NT2/D1 (cell line): ENCODE data around the gene TSR3.

Experiments used
- DNase-seq: peaks from one replicate; pipeline ENCODE4 v3.0.0-alpha.2; 2011; ENCODE audit warnings: low read depth, low spot score
- H3K27me3 ChIP-seq: 2 replicates; pipeline ENCODE4 v1.6.0; 2011; ENCODE audit warnings: mild to moderate bottlenecking; ENCODE audit not compliant: insufficient read length, insufficient read depth
- H3K36me3 ChIP-seq: 2 replicates; pipeline ENCODE4 v1.6.1; 2011; ENCODE audit warnings: mild to moderate bottlenecking, low read length, mixed read lengths; ENCODE audit not compliant: insufficient read depth, insufficient read length
- H3K4me1 ChIP-seq: 2 replicates; pipeline ENCODE4 v1.5.1; 2011; ENCODE audit not compliant: insufficient read depth, insufficient read length
- H3K4me3 ChIP-seq: 2 replicates; pipeline ENCODE4 v1.5.1; 2011; ENCODE audit warnings: low read depth; ENCODE audit not compliant: insufficient read length
- H3K9ac ChIP-seq: 2 replicates; pipeline ENCODE4 v1.6.0; 2011; ENCODE audit warnings: low read depth; ENCODE audit not compliant: insufficient read length
- H3K9me3 ChIP-seq: 2 replicates; pipeline ENCODE4 v1.5.1; 2011; ENCODE audit warnings: mild to moderate bottlenecking, low read length; ENCODE audit not compliant: insufficient read depth
- SUZ12 ChIP-seq: IDR thresholded peaks from 2 replicates; pipeline ENCODE4 v1.6.1; 2011; ENCODE audit not compliant: insufficient read length, insufficient read depth; ENCODE audit errors: extremely low read depth
- YY1 ChIP-seq: IDR thresholded peaks from 2 replicates; pipeline ENCODE4 v1.6.1; 2011; ENCODE audit not compliant: insufficient read length, insufficient read depth
- ZNF274 ChIP-seq: IDR thresholded peaks from 2 replicates; pipeline ENCODE4 v1.6.1; 2011; ENCODE audit warnings: mild to moderate bottlenecking, low read depth, low read length

The TSR3 gene

DNA sequence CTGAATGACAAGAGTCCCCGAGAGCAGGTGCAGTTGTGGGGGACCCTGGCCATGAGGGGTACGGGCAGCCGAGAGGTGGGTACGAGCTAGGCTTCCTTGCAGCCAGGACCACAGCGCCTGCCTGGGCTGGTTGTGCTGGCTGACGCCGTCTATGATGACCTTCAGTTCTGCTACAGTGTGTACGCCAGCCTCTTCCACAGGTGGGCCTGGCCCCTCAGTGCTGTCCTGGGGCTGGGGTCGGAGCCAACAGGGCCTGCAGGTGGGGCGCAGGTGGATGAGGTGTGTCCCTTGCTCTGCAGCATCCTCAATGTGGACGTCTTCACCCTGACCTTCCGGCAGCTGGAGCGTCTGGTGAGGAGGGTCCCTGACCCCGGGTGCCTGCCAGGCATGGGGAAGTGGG, 7.2 kb downstream of the TSR3 start:
- Histone ChIP-seq H3K27me3 (peaks cover 9% of the 10 kb centered on the region), H3K9me3 (no peaks in the 10 kb centered on the region), H3K4me1 (peaks cover 9% of the 10 kb centered on the region), H3K36me3 (peaks cover 26% of the 10 kb centered on the region), H3K9ac (peak overlapping the region; percentile 32), H3K4me3 (no peak overlapping the region)
- TF ChIP-seq SUZ12 (no peak), YY1 (no peak), ZNF274 (no peak)
- DNase-seq: no peak

DNA sequence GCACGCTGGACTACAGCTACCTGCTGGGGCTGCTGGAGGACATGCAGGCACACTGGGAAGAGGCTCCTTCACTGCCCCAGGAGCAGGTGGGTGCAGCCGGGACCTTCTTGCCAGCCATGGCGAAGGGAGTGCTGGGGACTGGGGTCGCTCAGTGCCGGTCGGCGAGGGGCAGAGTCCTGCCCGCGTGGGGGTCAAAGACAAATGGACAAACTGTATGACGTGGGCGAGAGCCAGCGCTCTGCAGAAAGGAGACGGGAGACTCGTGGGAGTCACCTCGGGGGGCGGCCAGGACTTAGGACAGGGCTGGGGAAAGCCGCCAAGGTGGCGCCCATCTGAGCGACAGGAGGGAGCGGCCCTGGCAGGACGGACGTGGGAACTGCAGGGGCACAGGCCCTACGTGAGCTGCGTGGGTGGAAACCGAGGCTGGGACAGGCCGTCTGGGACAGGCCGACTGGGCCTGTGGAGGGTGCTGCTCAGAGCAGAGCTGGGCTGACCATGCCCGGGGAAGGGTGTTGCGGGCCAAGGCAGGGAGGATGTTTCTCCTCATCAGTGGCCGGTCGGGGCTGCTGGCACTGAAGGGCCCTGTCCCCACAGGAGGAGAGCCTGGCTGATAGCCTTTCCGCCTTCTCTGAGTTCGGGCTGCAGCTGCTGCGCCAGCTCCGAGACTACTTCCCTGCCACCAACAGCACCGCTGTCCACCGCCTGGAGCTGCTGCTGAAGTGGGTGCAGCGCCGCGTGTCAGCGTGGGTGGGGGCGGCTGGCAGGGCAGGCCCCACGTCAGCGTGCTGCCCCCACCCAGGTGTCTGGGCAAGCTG, 8.0 kb downstream of the TSR3 start:
- H3K9me3 ChIP-seq: no peaks in the 10 kb centered on the region
- no peak for DNase-seq
- no peak overlapping the region for H3K4me3 ChIP-seq
- peaks cover 17% of the 10 kb centered on the region for H3K36me3 ChIP-seq
- peaks cover 10% of the 10 kb centered on the region for H3K4me1 ChIP-seq
- TF ChIP-seq ZNF274: no peak
- no peak for TF ChIP-seq SUZ12
- TF ChIP-seq YY1: no peak
- peaks cover 9% of the 10 kb centered on the region for H3K27me3 ChIP-seq
- H3K9ac ChIP-seq: peak overlapping the region; percentile 36

DNA sequence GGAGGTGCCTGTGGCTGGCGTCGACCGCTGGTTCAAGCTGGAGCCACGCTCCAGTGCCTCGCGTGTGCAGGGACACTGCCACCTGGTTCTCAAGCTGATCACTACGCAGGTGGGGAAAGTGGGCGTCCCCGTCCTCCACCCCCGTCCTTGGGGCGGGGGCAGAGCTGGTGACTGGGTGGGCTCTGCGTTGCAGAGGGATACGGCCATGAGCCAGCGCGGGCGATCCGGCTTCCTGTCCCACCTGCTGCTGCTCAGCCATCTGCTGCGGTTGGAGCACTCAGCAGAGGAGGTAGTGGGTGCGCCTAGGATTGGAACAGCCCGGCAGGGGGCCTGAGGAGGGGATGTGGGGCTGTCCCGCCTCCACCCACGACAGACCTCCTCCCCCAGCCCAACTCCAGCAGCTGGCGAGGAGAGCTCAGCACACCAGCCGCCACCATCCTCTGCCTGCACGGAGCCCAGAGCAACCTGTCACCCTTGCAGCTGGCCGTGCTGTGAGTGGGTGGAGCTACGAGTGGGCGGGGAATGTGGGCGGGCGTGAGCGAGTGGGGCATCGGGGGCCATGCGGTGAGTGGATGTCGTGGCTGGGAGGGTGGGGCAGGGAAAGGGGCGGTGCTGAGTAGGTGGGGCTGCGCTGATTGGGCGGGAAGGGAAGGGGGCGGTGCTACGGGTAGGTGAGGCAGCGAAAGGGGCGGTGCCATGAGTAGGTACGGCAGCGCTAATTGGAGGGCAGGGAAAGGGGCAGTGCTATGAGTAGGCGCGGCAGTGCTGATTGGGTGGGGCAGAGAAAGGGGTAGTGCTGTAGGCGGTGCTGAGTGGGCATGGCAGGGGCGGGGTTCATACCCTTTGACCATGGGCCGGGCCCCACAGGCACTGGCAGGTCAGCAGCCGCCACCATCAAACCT, 8.9 kb downstream of the TSR3 start:
- no peak for TF ChIP-seq SUZ12
- no peak for TF ChIP-seq YY1
- no peak for TF ChIP-seq ZNF274
- peak; percentile 96 for DNase-seq
- H3K9ac ChIP-seq: peak overlapping the region; percentile 36
- H3K9me3 ChIP-seq: no peaks in the 10 kb centered on the region
- H3K4me3 ChIP-seq: no peak overlapping the region
- H3K27me3 ChIP-seq: peaks cover 9% of the 10 kb centered on the region
- H3K36me3 ChIP-seq: peaks cover 9% of the 10 kb centered on the region
- peaks cover 14% of the 10 kb centered on the region for H3K4me1 ChIP-seq

DNA sequence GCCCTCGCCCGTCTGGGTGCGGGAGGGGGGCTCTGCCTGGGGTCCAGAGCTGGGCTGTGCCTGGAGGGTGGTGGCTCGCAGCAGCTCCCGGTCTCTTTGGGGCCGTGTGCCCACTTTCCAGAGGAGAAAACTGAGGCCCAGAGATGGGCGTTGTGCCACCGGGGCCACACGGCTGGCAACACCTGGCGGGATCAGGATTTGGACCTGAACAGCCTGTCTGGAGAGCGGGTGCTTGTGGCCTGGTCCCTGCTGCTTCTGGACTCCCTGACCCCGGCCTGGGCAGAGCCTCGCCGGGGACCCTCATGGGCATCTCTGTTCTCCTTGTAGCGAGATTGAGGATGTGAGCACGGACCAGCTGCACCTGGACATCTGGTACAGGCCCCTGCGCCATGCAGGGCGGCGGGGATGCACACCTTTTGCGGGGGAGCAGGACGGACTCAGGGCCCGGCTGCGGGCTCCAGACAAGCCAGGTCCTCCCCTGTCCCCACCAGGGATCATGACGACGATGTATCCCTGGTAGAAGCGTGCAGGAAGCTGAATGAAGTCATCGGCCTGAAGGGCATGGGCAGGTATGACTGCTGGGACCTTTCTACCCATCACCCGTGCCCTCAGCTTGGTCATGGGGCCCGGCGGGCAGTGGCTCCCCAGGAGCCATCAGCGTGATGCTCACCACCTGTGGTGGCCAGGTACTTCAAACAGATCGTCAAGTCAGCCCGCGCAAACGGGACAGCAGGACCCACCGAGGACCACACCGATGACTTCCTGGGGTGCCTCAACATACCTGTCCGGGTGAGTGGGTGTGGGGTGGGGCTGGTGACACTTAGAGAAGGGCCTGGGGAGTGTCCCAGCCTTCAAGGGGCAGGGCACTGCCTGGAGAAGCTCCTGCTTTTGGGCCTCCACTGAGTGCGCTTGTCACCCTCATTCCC, 9.9 kb downstream of the TSR3 start:
- H3K36me3 ChIP-seq: peaks cover under 1% of the 10 kb centered on the region
- no peak overlapping the region for H3K4me3 ChIP-seq
- H3K9ac ChIP-seq: peak overlapping the region; percentile 11
- peaks cover 13% of the 10 kb centered on the region for H3K27me3 ChIP-seq
- peaks cover 16% of the 10 kb centered on the region for H3K4me1 ChIP-seq
- TF ChIP-seq SUZ12 (no peak), YY1 (no peak), ZNF274 (no peak)
- DNase-seq: no peak
- H3K9me3 ChIP-seq: no peaks in the 10 kb centered on the region

DNA sequence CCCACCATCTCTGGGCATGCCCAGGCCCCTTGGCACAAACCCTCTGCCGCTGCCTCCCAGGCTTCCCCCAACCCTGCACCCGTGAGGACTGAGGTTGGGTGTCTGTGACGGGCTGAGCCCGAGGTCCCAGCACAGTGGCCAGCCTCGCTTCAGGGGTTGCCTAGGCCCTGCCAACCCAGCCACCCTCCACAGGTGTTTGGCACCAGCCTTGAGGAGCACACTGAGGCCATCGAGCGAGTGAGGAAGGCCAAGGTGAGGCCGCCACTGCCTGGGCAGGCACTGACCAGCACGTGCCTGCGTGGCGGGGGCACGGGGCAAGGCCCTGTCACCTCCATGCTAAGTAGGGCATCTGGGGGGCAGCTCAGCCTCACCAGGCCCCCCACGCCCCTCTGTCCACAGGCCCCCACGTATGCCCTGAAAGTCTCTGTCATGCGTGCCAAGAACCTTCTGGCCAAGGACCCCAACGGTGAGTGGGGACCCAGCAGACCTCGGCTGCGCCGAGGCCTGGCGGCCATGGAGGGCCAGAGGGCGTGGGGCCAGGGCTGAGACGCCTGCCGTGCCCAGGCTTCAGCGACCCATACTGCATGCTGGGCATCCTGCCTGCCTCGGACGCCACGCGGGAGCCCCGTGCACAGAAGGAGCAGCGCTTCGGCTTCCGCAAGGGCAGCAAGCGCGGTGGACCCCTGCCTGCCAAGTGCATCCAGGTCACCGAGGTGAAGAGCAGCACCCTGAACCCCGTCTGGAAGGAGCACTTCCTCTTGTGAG, 10.8 kb downstream of the TSR3 start:
- peaks cover 17% of the 10 kb centered on the region for H3K4me1 ChIP-seq
- TF ChIP-seq YY1 (no peak), ZNF274 (no peak), SUZ12 (no peak)
- H3K9me3 ChIP-seq: no peaks in the 10 kb centered on the region
- H3K36me3 ChIP-seq: no peaks in the 10 kb centered on the region
- DNase-seq: no peak
- H3K9ac ChIP-seq: no peak overlapping the region
- H3K27me3 ChIP-seq: peaks cover 22% of the 10 kb centered on the region
- H3K4me3 ChIP-seq: no peak overlapping the region
